Heart right ventricle (tissue), 16 donors: ENCODE data around the gene PNPLA6. TPM values are rescaled to one million over a fixed set of nuclear protein-coding genes. Genes with fewer than 3 reads are reported as not detected.

ENCODE experiments used
- ATAC-seq, 8 donors: fragments of 200-7000 bp; cut with Tn5 transposase; one replicate each; pipeline ENCODE4 v1.9.1; 2020; ENCODE audit warnings: mild to moderate bottlenecking in 8 of 8, moderate library complexity in 8 of 8, moderate number of reproducible peaks in 1 of 8
- DNase-seq, 2 donors: peaks; one replicate each; pipeline ENCODE4 v3.0.0-alpha.2; 2020
- H3K27ac ChIP-seq, 10 donors: fragments of 200-600 bp; sonication (generic) in 2 of 10; one replicate each; pipeline versions ENCODE4 v1.5.0 to v1.8.0; 2020 to 2022; ENCODE audit warnings: mild to moderate bottlenecking in 3 of 10
- H3K27me3 ChIP-seq, 7 donors: fragments of 200-600 bp; one replicate each; pipeline ENCODE4 v1.8.0; 2021 to 2022; ENCODE audit warnings: mild to moderate bottlenecking in 2 of 7
- H3K36me3 ChIP-seq, 9 donors: fragments of 200-600 bp; sonication (generic) in 1 of 9; one replicate each; pipeline versions ENCODE4 v1.5.0 to v1.8.0; 2020 to 2022; ENCODE audit warnings: mild to moderate bottlenecking in 2 of 9
- H3K4me1 ChIP-seq, 9 donors: fragments of 200-600 bp; sonication (generic) in 1 of 9; one replicate each; pipeline versions ENCODE4 v1.5.0 to v1.8.0; 2020 to 2022; ENCODE audit warnings: mild to moderate bottlenecking in 4 of 9
- H3K4me3 ChIP-seq, 10 donors: fragments of 200-600 bp; sonication (generic) in 2 of 10; one replicate each; pipeline versions ENCODE4 v1.5.0 to v1.8.0; 2020 to 2022; ENCODE audit warnings: mild to moderate bottlenecking in 7 of 10, moderate library complexity in 2 of 10
- H3K9me3 ChIP-seq, 11 donors: fragments of 200-600 bp in 10 of 11; sonication (generic) in 2 of 11; one replicate each; pipeline versions ENCODE4 v1.5.0 to v1.8.0; 2013 to 2022; ENCODE audit warnings: mild to moderate bottlenecking in 2 of 11, control low read depth in 1 of 11, moderate library complexity in 1 of 11
- WGBS, 2 donors: extraction: QIAGEN DNeasy Blood & Tissue Kit; methylation state at CpG; one replicate each; pipeline ENCODE4 v1.1.7; 2013; ENCODE audit warnings: inconsistent platforms in 1 of 2; 5-methylcytosine and 5-hydroxymethylcytosine counted together
- intact Hi-C, 10 donors: fragments of 100-400 bp; cut with DNase I; formaldehyde crosslinking; loops; one replicate each; pipeline versions ENCODE4 v1.11.1 to v1.14.2; 2022
- polyA plus RNA-seq, 2 donors: library from polyadenylated mRNA; stranded (reverse); fragments of 200-250 nt; gene quantifications; one replicate each; pipeline ENCODE4 v1.2.3, GENCODE V29; 2013
- total RNA-seq, 10 donors: library from RNA; stranded (reverse); fragmentation: NEBNext Ultra II Directional in 3 of 10; extraction: Animal tissue kit (Norgen Biotek cat#: 25700) in 3 of 10; gene quantifications; one replicate each; pipeline versions ENCODE4 v1.2.1 to v1.2.4, GENCODE V29; 2021 to 2023
- TF ChIP-seq, protein P1 (sequence below), 9 donors: fragments of 200-600 bp; sonication (generic) in 2 of 9; IDR thresholded peaks; one replicate each; pipeline versions ENCODE4 v1.5.0 to v1.8.0; 2021 to 2022; ENCODE audit warnings: antibody characterized with exemption in 9 of 9, mild to moderate bottlenecking in 5 of 9, moderate library complexity in 1 of 9
- donor health status: Arrhythmogenic right ventricular cardiomyopathy.
- donor health status: ischemic (EF 13 %, LVEDD 7.1; RV severe dilation, severe dysfunction).
- donor health status: healthy with polysubstance abuse.
- donor health status: DM: no; HTN: yes; CAD: no.
- donor health status: DM: no; HTN: no; CAD: no.
- donor health status: ischemic (EF 25% LVEDD 6.9; RV normal size, moderate dysfunction).
- donor health status: ischemic (EF 25% LVEDD 5.7; RV mildly dilated, moderate dysfunction).
- donor health status: healthy.
- donor health status: DM: yes; HTN: yes; CAD: no.
- donor health status: Ischemic cardiomyopathy.
- donor health status: ischemic (EF 35%, LVEDD 5.7; RV mildly dilated, moderate dysfunction).
- donor health status: nonischemic (EF 11% LVEDD 7.7; RV severe dilation, severe dysfunction).
- donor health status: DM: yes; HTN: yes; CAD: no.
- donor health status: PGD.
- donor health status: ischemic (EF 29% LVEDD 5.4; RV normal size, mild dysfunction).
- donor health status: nonischemic (EF 23%, LVEDD 6.1; RV moderate dilation, normal function).

The PNPLA6 gene
- total and polyA plus RNA-seq, 12 donors: 33.9 to 73.8 (median 41.6) TPM

DNA sequence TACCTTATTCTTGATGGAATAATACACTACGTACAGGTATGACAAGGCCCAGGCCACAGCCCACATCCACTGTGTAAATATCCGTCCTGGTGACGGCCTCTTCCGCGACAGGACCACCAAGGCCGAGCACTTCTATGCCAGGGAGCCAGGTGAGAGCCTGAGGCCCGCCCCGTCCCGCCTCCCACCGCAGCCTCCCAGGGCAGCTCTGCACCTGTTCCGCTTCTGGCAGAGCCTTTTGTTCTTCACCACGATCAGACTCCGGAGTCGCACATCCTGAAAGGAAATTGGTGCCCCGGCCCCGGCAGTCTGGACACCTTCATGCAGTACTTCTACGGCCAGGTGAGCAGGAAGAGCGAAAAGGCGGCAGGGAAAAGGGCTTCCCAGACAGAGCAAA is 30.2 kb upstream of the PNPLA6 start:
- Histone ChIP-seq H3K27ac (no peak overlapping the region), H3K4me3 (no peak overlapping the region), H3K36me3 (no peaks in the 10 kb centered on the region), H3K27me3 (peaks cover 0 to 58% (median 56%) of the 10 kb centered on the region in 7 donors), H3K9me3 (no peaks in the 10 kb centered on the region), H3K4me1 (peaks cover 3 to 29% (median 16%) of the 10 kb centered on the region in 9 donors)
- ATAC-seq (no peak), DNase-seq (no peak)
- 39 to 43% methylated on average over 19 of the region's 19 CpGs for WGBS, 2 donors
- intact Hi-C loops: no loop called here
- TF ChIP-seq, protein P1, sequence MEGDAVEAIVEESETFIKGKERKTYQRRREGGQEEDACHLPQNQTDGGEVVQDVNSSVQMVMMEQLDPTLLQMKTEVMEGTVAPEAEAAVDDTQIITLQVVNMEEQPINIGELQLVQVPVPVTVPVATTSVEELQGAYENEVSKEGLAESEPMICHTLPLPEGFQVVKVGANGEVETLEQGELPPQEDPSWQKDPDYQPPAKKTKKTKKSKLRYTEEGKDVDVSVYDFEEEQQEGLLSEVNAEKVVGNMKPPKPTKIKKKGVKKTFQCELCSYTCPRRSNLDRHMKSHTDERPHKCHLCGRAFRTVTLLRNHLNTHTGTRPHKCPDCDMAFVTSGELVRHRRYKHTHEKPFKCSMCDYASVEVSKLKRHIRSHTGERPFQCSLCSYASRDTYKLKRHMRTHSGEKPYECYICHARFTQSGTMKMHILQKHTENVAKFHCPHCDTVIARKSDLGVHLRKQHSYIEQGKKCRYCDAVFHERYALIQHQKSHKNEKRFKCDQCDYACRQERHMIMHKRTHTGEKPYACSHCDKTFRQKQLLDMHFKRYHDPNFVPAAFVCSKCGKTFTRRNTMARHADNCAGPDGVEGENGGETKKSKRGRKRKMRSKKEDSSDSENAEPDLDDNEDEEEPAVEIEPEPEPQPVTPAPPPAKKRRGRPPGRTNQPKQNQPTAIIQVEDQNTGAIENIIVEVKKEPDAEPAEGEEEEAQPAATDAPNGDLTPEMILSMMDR (IDR thresholded peaks at IDR 0.05): no peak

DNA sequence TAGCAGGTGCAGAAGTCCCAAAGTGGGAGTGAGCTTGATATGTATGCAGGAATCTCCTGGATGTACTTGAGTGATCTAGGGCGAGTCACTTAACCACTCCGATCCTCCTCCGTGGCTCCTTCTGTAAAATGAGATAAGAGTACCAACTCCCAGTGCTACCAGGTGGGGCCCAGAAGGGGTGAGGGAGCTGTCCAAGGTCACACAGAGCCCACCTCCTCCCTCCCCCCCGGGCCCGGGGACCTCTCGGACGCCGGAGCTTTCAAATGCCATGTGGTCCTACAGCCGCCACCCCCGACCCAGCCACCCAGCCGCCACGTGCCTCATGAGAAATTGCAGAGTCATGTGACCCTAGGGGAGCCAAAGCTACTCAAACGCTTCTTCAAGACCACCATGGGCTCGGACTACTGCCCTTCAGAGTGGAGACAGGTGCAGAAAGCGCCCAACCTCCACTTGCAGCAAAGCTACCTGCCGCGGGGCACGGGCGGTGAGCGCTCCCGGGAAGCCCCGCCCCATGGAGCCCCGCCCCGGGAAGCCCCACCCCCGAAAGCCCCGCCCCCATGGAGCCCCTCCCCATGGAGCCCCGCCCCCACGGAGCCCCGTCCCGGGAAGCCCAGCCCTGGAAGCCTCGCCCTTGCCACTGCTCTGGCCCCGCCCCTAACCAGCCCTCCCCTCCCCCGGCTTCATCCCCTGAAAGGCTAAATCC is 29.7 kb upstream of the PNPLA6 start:
- no peaks in the 10 kb centered on the region for H3K9me3 ChIP-seq
- peak in 7 of 8 donors; percentile 27 to 61 (median 31) for ATAC-seq
- H3K27me3 ChIP-seq: peaks cover 0 to 52% (median 51%) of the 10 kb centered on the region in 7 donors
- H3K4me3 ChIP-seq: peak overlapping the region in 1 of 10 donors; percentile 16
- no peak overlapping the region for H3K27ac ChIP-seq
- WGBS, 2 donors: 4% methylated on average over 24 to 33 of the region's 33 CpGs
- no peak for DNase-seq
- intact Hi-C loops: no loop called here
- H3K36me3 ChIP-seq: no peaks in the 10 kb centered on the region
- TF ChIP-seq, protein P1 (IDR thresholded peaks at IDR 0.05): no peak
- peaks cover 3 to 26% (median 14%) of the 10 kb centered on the region in 9 donors for H3K4me1 ChIP-seq

DNA sequence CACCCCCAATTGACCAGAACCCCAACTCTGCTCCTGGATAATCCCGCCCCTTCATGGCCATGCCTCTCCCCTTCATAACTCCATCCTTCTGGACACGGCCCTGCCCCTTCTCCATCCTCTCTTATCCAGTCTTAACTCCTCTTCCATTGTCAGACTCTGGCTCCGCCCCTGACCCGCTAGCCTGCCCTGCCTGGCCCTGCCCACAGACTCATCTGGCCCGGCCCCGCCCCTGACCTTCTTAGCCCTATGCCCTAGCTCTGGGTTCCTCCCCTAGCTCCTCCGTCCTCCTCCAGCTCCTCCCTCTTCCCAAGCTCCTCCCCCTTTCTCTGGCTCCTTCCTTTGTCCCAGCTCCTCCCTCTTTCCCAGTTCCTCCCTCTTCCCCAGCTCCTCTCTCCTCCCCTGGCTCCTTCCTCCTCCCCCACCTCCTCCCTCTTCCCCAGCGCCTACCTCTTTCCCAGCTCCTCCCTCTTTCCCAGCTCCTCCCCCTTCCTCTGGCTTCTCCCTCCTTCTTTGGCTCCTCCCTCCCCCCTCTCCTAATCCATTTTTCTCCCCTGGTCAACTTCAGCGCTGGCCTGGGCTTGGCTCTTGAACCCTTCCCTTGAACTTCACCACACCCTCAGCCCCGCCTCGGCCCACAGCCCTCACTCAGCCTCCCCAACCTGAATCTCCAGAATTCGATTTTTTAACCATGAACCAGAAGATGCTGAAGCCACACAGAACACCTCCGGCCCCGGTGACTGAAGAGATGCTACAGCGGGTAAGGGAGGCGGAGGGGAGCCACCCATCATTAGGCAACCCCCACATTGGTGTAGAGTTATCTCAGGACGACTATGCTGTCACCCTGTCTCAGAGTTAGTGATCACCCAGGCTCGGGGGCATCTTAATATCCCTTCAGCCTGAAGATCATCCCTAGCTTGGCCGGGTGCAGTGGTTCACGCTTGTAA is 28.9 kb upstream of the PNPLA6 start:
- no peak overlapping the region for H3K27ac ChIP-seq
- WGBS, 2 donors: 48% methylated on average over 20 of the region's 20 CpGs

GRCh38 chr19:7507884-7508283 is 27.6 kb upstream of the PNPLA6 start:
- Histone ChIP-seq H3K4me3 (no peak overlapping the region), H3K9me3 (no peaks in the 10 kb centered on the region), H3K27me3 (peaks cover 0 to 32% (median 31%) of the 10 kb centered on the region in 7 donors), H3K36me3 (no peaks in the 10 kb centered on the region), H3K27ac (no peak overlapping the region), H3K4me1 (peaks cover 3 to 19% (median 8%) of the 10 kb centered on the region in 9 donors)
- TF ChIP-seq, protein P1 (IDR thresholded peaks at IDR 0.05): no peak
- 45 to 53% methylated on average over 11 of the region's 11 CpGs for WGBS, 2 donors
- peak in 1 of 2 donors; percentile 67 for DNase-seq
- intact Hi-C loops: no loop called here
- ATAC-seq: peak in 7 of 8 donors; percentile 36 to 72 (median 49)

More for the DNA sequence above, 28.9 kb upstream of the PNPLA6 start:
- intact Hi-C loops: no loop called here
- ATAC-seq (peak; percentile 53 to 91 (median 78)), DNase-seq (peak; percentile 60 to 80)
- Histone ChIP-seq H3K36me3 (no peaks in the 10 kb centered on the region), H3K4me3 (no peak overlapping the region), H3K4me1 (peaks cover 3 to 19% (median 8%) of the 10 kb centered on the region in 9 donors), H3K27me3 (peaks cover 0 to 44% (median 42%) of the 10 kb centered on the region in 7 donors), H3K9me3 (no peaks in the 10 kb centered on the region)
- TF ChIP-seq, protein P1 (IDR thresholded peaks at IDR 0.05): no peak
